Thoracic aorta (tissue), 2 donors: ENCODE measurements around the gene GOLGB1. TPM values are rescaled to one million over a fixed set of nuclear protein-coding genes. Genes with fewer than 3 reads are reported as not detected.

ENCODE experiments used
- ATAC-seq: fragments of 150-250 bp; one replicate; pipeline ENCODE4 v1.8.0; 2017; ENCODE audit warnings: low read depth; ENCODE audit not compliant: insufficient number of reproducible peaks, low FRiP score
- DNase-seq: peaks from one replicate; pipeline ENCODE4 v3.0.0-alpha.2; 2020; ENCODE audit warnings: low spot score
- H3K27ac ChIP-seq, 2 donors: fragments of 200-600 bp; sonication (generic); 1 replicate in 1 of 2; 2 replicates in 1 of 2; pipeline ENCODE4 v1.5.1; 2016; ENCODE audit warnings: mild to moderate bottlenecking in 2 of 2, moderate library complexity in 2 of 2
- H3K27me3 ChIP-seq: fragments of 200-600 bp; sonication (generic); replicated peaks from 2 replicates; pipeline ENCODE4 v1.6.0; 2016; ENCODE audit warnings: mild to moderate bottlenecking; ENCODE audit not compliant: insufficient read depth
- H3K36me3 ChIP-seq: fragments of 200-600 bp; sonication (generic); one replicate; pipeline ENCODE4 v1.5.1; 2016
- H3K4me1 ChIP-seq, 2 donors: fragments of 200-600 bp; sonication (generic); 1 replicate in 1 of 2; 2 replicates in 1 of 2; pipeline versions ENCODE4 v1.5.1 to v1.6.0; 2016; ENCODE audit warnings: low read depth in 2 of 2, mild to moderate bottlenecking in 1 of 2; ENCODE audit not compliant: control insufficient read depth in 1 of 2
- H3K4me3 ChIP-seq: fragments of 200-600 bp; sonication (generic); 2 replicates; pipeline ENCODE4 v1.5.1; 2016; ENCODE audit warnings: mild to moderate bottlenecking
- H3K9me3 ChIP-seq: fragments of 200-600 bp; sonication (generic); 2 replicates; pipeline ENCODE4 v1.5.1; 2016
- total RNA-seq, 2 donors: library from RNA; depleted of rRNA; stranded (reverse); fragments of >200 nt; gene quantifications; one replicate each; pipeline versions ENCODE4 v1.1.0 to v1.2.3, GENCODE V29; 2016
- TF ChIP-seq, protein P1 (sequence below): fragments of 200-600 bp; sonication (generic); IDR thresholded peaks from one replicate; pipeline ENCODE4 v1.5.1; 2019; ENCODE audit warnings: antibody characterized with exemption

The GOLGB1 gene
- total RNA-seq, 2 donors from 2014 or later: 62.3 to 78.5 TPM

DNA sequence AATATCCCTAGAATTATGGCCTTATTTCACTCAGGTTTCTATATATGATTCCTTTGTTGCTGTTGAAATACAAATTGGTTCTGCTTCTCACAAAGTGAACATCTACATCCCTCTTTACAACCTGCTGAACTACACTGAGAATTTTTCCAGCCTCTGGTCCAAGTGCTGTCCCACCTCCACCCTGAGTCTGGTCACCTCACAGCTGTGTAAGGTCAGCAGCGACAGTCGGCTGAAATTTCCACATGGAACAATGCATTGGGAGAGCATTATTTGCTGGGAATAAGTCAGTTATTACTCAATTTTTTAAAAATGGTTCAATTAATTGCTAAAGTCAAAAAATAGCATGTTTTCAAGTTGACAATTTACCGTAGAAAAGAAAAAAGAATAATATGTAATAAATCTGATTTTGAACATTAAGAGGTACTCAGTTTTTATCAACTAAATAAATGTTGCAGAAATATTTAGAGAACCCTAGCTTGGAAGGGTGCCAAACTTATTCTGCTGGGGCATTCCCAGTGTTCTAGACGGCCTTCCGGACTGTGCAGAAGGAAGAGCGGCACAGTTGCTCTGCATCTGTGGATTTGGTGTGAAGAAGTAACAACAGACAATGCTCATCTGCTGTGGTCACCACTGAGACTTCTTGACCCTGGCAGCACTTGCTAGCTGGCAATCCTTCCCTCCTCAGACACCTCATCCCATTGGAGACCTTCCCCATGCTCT lies 90.7 kb downstream of the GOLGB1 start:
- Histone ChIP-seq H3K36me3 (peaks cover 6% of the 10 kb centered on the region), H3K27ac (no peak overlapping the region), H3K4me3 (peak overlapping the region; percentile 50), H3K4me1 (peaks cover 0 to 5% of the 10 kb centered on the region in 2 donors), H3K9me3 (no peaks in the 10 kb centered on the region), H3K27me3 (no peaks in the 10 kb centered on the region)
- TF ChIP-seq, protein P1, sequence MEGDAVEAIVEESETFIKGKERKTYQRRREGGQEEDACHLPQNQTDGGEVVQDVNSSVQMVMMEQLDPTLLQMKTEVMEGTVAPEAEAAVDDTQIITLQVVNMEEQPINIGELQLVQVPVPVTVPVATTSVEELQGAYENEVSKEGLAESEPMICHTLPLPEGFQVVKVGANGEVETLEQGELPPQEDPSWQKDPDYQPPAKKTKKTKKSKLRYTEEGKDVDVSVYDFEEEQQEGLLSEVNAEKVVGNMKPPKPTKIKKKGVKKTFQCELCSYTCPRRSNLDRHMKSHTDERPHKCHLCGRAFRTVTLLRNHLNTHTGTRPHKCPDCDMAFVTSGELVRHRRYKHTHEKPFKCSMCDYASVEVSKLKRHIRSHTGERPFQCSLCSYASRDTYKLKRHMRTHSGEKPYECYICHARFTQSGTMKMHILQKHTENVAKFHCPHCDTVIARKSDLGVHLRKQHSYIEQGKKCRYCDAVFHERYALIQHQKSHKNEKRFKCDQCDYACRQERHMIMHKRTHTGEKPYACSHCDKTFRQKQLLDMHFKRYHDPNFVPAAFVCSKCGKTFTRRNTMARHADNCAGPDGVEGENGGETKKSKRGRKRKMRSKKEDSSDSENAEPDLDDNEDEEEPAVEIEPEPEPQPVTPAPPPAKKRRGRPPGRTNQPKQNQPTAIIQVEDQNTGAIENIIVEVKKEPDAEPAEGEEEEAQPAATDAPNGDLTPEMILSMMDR: no peak
- DNase-seq (no peak), ATAC-seq (no peak)

DNA sequence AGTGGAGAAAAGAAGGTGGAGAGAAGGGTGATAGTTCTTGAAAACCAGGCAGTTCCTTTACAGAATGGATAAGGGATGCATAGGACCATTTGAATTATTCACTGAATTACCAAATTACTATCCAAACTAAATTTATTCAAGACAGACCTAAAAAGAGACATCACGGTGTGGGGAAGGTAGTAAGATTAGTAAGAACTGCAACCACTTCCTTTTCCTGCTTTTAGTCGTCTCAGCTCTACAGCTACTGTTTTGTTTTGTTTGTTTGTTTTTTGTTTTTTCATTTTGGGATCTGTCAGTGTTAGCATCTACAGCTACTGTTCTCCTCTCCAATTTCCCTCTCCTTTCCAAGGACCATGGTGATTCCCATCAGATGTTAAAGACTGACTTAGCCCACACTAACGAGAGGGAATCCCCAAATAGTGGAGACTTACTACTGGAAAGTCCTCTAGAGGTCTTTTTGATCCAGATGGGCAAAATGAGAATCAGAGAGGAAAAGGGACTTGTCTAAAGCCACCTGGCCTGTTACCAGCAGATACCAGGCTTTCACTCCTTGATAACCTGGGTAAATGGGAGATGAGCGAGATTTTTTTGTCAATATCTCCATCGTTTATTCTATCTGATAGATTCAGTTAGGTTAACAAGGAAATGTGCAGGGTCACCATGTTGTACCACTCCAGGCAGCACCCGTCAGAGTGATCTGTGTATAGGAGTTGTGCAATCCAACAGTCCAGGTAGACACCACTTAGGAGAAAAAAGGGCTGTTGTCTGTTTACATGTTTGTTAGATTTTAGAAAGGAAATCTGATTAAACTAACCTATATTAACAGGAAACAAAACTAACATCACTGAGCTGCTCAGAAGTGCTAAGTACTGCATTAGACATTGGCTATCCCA lies 94.8 kb downstream of the GOLGB1 start:
- TF ChIP-seq, protein P1: no peak
- DNase-seq: no peak
- Histone ChIP-seq H3K4me1 (peaks cover 1 to 8% of the 10 kb centered on the region in 2 donors), H3K4me3 (no peak overlapping the region), H3K27ac (no peak overlapping the region), H3K9me3 (no peaks in the 10 kb centered on the region), H3K36me3 (peaks cover 3% of the 10 kb centered on the region), H3K27me3 (no peaks in the 10 kb centered on the region)
- ATAC-seq: no peak

DNA sequence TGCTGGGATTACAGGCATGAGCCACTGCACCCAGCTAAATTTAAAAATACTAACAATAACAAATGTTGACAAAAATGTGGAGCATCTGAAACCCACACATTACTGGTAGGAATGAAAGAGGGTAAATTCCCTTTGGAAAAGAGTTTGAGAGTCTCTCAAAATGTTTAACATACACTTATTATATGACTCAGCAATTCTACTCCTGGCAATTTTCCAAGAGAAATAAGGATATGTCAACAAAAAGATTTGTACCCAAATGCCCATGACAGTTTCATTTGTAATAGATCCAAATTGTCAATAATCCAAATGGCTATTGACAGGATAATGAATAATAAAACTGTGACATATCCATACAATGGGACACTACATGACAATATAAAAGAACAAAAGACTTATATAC lies 97.9 kb downstream of the GOLGB1 start:
- H3K36me3 ChIP-seq: no peaks in the 10 kb centered on the region
- no peaks in the 10 kb centered on the region for H3K27me3 ChIP-seq
- no peak overlapping the region for H3K27ac ChIP-seq
- H3K4me1 ChIP-seq: peaks cover 18 to 19% of the 10 kb centered on the region in 2 donors
- H3K9me3 ChIP-seq: no peaks in the 10 kb centered on the region
- TF ChIP-seq, protein P1: no peak
- no peak for DNase-seq
- H3K4me3 ChIP-seq: no peak overlapping the region
- ATAC-seq: no peak

DNA sequence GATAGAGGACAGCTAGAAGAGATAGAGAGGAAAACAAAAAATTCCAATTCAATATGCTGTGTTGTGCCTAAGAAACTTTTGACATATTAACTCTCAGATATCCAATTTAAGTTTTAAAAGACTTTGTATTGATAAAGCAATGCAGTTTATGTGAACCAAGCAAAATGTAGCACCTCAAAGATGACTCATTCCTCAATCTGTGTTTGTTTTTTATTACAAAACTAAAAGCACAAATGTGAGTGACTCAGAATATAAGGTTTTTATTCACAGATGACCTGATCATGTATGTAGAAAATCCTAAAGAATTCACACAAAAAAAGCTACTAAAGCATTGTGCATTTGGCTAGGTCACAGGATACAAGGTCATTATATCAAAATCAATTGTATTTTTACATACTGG lies 99.9 kb downstream of the GOLGB1 start:
- no peak for ATAC-seq

More for the DNA sequence above, 99.9 kb downstream of the GOLGB1 start:
- Histone ChIP-seq H3K27ac (no peak overlapping the region), H3K36me3 (no peaks in the 10 kb centered on the region), H3K4me1 (peaks cover 18 to 19% of the 10 kb centered on the region in 2 donors), H3K4me3 (no peak overlapping the region), H3K9me3 (no peaks in the 10 kb centered on the region), H3K27me3 (no peaks in the 10 kb centered on the region)
- TF ChIP-seq, protein P1: no peak
- no peak for DNase-seq
